T-helper 2 cell treated with Interferon-gamma antibody and Interleukin-4, amounts not matched to agents 100 ng/mL and 5 ng/mL, for 36 hours (primary cell): Measurements from ENCODE around the gene HRNR. TPM values are rescaled to one million over a fixed set of nuclear protein-coding genes. Genes with fewer than 3 reads are reported as not detected.
"Not testable (repeated sequence)": the region's sequence is repeated elsewhere in the genome, so short reads cannot be mapped to it uniquely, and the experiment has no call there.

Experiments used
- intact Hi-C: fragments of 100-400 bp; cut with micrococcal nuclease; formaldehyde crosslinking; loops from one replicate; pipeline ENCODE4 v1.15.1; 2023
- total RNA-seq: library from RNA; stranded (reverse); gene quantifications from 2 replicates; pipeline ENCODE4 v1.2.3, GENCODE V29; 2022

Gene HRNR
- total RNA-seq: not detected in 2 replicates

- intact Hi-C loops: no loop called here
Observed at GRCh38 chr1:152224093-152224492, at the start of gene HRNR. HRNR (minus strand) TSS chr1:152224193; CDS start chr1:152223253, 940 bp downstream.

GRCh38 chr1:152256394-152256793 lies 32.4 kb upstream of the HRNR start:
- intact Hi-C loops: not testable (repeated sequence)

DNA sequence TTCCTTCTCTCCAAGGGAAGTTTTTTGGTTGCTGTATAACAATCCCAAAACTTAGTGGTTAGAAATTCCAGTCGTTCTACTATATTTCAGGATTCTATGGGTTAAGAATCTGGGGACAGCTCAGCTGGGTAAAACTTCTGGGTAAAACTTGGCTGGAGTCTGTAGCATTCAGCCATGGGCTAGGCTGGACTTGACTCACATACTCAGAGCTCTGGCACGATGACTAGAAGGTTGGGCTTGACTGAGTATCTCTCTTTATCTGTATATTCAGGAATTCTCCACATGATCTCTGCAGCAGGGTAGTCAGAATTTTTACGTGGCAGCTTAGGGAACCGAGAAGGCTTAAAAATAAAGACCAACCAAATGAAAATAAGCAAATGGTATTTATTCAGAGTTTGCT lies 28.2 kb upstream of the HRNR start:
- intact Hi-C loops: no loop called here

DNA sequence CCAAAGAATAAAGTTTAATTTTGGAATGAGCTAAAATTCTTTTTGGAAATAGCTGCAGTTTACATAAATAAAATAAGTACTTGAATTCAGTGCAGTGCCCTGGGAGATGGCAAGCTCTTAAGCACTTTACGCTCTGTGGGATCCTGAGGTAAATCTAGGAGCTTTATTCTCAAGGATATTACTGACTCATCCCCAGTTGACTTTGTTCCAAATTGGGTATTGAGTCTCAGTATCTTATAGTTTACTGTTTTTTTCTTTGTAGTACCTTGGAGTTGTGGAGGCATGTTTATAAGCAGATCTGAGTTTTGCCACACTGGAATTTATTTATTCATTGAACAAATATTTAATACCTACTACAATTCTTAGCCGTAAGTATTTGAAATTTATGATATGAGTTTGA lies 27.4 kb upstream of the HRNR start:
- intact Hi-C loops: no loop called here

- intact Hi-C loops: no loop called here
Observed at GRCh38 chr1:152247316-152247715, 23.3 kb upstream of the HRNR start.

DNA sequence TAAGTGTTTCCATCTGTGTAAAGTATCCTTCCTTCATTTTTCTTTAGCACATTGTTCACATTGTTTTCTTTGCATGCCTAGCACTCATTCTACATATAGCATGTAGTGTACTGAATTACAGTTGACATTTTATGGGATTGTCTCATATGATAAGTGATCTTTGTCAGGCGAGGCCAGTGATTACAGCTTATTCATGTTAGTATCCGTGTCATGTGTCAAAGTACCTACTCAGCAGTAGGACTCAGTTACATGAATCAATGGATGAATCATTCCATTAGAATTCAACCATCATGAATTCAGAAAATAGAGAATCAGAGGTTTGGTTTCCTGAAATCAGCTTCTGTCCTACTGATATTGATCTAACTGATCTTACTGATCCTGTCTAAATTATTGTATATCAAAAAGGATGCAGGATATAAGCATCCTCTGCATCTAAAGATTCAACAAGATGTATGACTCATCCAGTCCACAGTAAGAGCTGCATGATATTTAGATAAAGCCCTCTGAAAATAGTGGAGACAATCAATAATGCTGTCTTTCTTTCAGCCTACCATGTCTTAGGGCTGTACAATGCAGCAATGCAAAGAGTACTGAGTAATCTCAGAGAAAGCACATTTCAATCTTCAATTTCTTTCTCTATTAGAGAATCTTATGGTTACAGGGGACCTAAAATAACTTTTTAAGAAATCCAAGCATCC lies 20.7 kb upstream of the HRNR start:
- intact Hi-C loops: no loop called here

DNA sequence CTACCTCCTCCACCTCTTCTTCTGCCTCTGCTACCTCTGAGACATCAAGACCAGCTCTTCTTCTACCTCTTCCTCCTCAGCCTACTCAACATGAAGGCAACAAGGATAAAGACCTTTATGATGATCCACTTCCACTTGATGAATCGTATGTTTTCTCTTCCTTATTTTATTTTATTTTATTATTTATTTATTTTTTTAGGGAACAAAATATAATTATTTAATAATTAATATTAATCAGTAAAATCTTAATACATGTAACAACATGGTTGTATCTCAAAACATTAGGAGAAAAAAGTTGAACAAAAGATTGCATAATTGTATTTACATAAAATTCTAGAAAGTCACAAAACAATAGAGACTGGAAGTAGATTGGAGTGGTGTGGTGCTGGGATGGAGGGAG lies 13.1 kb upstream of the HRNR start:
- intact Hi-C loops: no loop called here

DNA sequence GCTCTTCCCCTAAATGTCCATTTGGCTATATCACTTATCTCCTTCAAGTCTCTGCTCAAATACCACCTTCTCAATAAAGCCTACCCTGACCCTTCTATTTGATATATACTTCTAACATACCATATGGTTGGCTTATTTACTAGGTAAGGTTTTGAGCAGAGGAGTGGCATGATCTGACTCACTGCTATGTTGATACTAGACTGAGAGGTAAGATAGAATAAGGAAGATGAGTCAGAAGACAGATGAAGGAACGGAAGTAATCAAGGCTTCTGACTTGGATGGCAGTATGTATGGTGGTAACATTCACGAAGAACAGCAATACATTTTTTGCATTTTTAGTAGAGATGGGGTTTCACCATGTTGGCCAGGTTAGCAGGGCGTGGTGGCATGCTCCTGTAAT lies 4.8 kb upstream of the HRNR start:
- intact Hi-C loops: no loop called here

GRCh38 chr1:152227310-152227928 lies 3.4 kb upstream of the HRNR start:
- intact Hi-C loops: no loop called here

DNA sequence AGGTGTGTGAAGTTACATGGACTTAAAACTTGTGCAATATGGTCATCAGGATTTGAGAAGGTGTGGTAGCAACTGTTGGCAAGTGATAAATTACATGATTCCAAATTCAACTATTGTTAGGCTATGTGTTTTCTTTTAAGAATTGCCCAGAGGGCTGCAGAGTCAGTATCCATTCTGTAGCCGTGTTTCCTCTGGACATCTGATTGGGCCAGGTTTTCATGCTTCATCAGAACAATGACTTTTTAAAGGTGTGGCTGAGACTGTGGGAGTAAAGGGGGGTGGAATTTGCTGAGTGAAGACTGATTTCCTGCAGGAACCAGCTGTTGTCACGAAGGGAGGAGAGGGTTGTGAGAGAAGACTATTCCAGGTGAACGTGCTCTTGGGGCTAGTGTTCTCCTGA lies 1.7 kb upstream of the HRNR start:
- intact Hi-C loops: no loop called here

GRCh38 chr1:152220166-152221163 lies 3.5 kb downstream of the HRNR start:
- intact Hi-C loops: no loop called here

GRCh38 chr1:152219438-152219837 lies 4.6 kb downstream of the HRNR start:
- intact Hi-C loops: not testable (repeated sequence)

DNA sequence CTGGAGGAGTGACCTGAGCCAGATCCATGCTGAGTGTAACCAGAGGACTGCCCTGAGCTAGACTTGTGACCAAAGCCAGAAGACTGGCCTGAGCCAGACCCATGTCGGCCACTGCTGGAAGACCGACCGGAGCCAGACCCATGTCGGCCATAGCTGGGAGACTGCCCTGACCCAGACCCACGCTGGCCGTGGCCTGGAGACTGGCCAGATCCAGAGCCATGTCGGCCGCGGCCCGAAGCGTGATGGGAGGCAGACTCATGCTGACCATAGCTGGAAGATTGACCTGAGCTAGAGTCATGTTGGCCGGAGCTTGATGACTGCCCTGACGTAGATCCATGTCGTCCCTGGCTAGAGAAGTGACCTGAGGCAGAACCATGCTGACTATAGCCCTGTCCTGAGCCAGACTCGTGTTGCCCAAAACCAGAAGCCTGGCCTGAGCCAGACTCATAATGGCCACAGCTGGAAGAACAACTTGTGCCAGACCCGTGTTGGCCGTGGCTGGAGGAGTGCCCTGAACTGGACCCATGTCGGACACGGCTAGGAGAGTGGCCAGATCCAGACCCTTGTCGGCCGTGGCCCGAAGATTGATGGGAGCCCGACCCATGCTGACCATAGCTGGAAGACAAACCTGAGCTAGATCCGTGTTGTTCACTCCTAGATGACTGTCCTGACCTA lies 5.1 kb downstream of the HRNR start:
- intact Hi-C loops: no loop called here

GRCh38 chr1:152215604-152216003 lies 8.4 kb downstream of the HRNR start:
- intact Hi-C loops: not testable (repeated sequence)

DNA sequence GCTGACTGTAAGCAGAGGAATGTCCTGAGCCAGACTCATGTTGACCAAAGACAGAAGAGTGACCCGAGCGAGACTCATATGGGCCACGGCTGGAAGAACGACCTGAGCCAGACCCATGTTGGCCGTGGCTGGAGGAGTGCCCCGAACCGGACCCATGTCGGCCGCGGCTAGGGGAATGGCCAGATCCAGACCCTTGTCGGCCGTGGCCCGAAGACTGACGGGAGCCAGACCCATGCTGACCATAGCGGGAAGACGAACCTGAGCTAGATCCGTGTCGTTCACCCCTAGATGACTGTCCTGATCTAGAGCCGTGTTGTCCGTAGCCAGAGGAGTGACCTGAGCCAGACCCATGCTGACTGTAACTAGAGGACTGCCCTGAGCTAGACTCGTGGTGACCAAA lies 9.1 kb downstream of the HRNR start:
- intact Hi-C loops: not testable (repeated sequence)

- intact Hi-C loops: no loop called here
Observed at GRCh38 chr1:152198982-152199381, 25.0 kb downstream of the HRNR start.

- intact Hi-C loops: no loop called here
Observed at GRCh38 chr1:152197361-152197941, 26.5 kb downstream of the HRNR start.

DNA sequence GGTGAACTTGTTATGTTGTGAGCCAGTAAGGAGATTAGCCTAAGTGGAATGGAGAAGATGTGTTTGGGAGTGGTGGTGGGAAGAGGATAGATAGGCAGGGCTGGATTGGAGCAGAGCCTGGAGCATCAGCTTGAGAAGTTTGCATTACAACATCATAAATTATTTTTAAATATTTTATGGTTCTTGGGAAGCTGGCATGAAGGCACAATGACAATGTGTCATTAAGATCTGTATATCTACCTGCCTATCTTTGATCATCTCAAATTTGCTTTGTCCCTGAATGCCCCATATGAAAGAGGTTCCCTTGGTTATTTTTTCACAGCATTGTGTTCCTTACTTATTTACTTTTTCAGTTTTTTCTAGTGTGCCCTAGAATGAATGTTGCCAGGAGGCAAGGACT lies 32.3 kb downstream of the HRNR start:
- intact Hi-C loops: no loop called here

- intact Hi-C loops: no loop called here
Observed at GRCh38 chr1:152191260-152191659, 32.7 kb downstream of the HRNR start.

- intact Hi-C loops: loop anchor here (1.0 kb wide), 2 partner anchors 251 to 270 kb away; no protein-coding TSS in a partner anchor
Observed at GRCh38 chr1:152190589-152190988, 33.4 kb downstream of the HRNR start.
